Left kidney (tissue), 2 donors: ENCODE data around the gene PER3. TPM values are rescaled to one million over a fixed set of nuclear protein-coding genes. Genes with fewer than 3 reads are reported as not detected.
"Not testable (repeated sequence)": the region's sequence is repeated elsewhere in the genome, so short reads cannot be mapped to it uniquely, and the experiment has no call there.

Experiments
- DNase-seq: peaks from one replicate; pipeline ENCODE4 v3.0.0-alpha.2; 2013
- polyA plus RNA-seq: library from polyadenylated mRNA; unstranded; fragments of 120-200 nt; gene quantifications from one replicate; pipeline ENCODE4 v1.2.1, GENCODE V29; 2013; ENCODE audit not compliant: insufficient read length

The PER3 gene
- polyA plus RNA-seq, 1 donor = 18.9 TPM

DNA sequence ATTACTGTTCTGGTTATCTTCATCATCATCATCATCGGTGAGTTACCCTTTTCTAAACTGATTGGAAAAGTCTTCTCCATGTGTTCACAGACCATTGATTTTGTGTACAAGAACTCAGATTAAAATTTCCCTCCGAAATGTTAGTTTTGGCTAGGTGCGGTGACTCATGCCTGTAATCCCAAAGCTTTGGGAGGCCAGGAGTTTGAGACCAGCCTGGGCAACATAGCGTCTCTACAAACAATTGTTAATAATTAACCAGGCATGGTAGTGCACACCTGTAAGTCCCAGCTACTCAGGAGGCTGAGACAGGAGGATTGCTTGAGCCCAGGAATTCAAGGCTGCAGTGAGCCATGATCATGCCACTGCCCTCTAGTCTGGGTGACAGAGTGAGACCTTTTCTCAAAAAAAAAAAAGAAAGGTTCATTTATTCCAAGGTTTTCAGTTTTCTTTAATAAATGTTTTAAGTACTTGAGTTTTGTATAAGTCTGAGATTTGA lies 5.9 kb upstream of the PER3 start:
- no peak for DNase-seq

DNA sequence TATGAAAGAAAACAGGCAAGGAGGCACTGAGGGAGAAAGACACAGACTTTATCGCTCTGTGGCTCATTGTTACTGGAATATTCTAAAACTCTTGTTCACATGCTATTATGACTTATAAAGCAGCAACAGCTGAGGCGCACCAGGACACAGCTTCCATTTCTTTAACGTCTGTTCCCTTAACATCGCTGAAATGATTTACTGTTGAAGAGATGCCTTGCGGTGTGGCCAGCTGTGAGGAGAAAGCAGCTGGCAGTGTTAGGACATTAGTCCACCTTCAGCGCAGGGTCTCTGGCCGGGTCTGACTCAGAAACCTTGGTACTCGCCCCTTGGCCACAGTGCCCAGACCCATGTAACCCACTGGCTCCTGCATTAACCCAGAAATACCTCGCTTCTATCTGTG lies 3.1 kb upstream of the PER3 start:
- no peak for DNase-seq

GRCh38 chr1:7781501-7781900 lies 2.6 kb upstream of the PER3 start:
- no peak for DNase-seq

DNA sequence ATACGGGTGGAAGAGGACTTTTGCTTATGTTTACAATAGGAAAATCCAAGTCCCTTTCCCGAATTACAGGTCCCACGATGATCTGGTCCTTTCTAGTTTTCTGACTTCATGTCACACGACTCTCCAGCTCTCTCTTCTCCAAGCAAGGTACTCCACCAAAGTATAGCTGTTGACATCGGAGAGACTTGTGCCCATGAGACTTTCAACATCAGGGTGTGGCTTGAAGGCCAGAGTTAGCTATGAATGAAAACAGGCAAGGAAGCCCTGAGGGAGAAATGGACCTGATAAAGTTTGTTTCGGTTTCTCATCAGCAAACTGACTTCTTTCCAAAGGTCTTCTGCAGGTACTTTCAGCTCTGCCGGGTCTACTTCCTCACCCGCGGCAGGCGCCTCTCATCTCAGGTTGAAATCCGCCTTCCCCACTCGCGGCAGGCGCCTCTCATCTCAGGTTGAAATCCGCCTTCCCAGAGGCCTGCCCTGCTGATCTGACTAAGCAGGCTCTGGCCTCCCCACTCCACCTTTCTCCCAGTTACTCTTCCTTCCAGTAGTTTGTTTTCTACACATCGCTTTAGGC lies 2.1 kb upstream of the PER3 start:
- no peak for DNase-seq

- DNase-seq = no peak
Measured at GRCh38 chr1:7783178-7783711, 846 bp upstream of the PER3 start.

GRCh38 chr1:7784492-7785071 lies 491 bp downstream of the PER3 start:
- no peak for DNase-seq

DNA sequence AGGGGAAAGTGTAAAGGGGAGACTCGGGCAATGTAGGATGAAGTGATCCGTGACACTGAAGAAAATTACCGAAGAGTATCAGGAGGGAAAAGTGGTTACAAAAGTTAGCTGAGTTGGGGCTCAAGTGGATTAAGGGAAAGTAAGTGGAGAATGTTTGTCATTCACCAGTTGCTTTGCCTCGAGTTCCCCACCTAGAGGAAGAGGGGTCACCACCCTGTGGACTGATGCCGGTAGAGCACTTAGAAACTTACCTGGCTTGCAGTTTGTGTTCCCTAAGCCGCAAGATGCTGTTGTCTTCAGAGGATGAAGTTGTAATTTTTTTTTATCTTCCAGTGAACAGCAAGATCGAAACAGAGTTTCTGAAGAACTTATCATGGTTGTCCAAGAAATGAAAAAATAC lies 1.0 kb downstream of the PER3 start:
- no peak for DNase-seq

- DNase-seq = no peak
Measured at GRCh38 chr1:7786795-7787194, 2.7 kb downstream of the PER3 start.

DNA sequence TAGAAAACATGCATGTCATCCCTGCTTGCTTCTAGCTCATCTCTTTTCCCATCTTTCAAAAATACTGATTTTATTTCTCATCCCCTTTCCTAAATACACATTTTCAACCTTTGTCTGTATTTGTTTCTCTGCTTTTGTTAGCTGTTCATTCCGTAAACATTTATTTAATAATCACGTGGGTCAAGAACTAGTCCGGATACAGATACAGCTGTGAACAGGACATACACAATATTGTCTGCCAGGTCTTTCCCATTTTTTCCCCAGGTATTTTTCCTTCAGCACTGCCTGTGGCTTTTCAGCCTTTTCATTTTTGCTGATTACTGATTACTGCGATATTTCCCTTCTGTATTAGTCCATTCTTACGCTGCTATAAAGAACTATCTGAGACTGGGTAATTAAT lies 5.7 kb downstream of the PER3 start:
- no peak for DNase-seq

DNA sequence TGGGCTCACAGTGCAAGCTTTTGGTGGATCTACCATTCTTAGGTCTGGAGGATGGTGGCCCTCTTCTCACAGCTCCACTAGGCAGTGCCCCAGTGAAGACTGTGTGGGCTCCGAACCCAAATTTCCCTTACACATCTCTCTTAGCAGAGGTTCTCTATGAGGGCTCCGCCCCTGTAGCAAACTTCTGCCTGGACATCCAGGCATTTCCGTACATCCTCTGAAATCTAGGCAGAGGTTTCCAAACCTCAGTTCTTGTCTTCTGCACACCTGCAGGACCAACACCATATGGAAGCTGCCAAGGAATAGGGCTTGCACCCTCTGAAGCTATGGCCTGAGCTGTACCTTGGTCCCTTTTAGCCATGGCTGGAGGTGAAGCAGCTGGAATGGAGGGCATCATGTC lies 6.9 kb downstream of the PER3 start:
- not testable (repeated sequence) for DNase-seq

- no peak for DNase-seq
Measured at GRCh38 chr1:7795406-7795805, 11.3 kb downstream of the PER3 start.

DNA sequence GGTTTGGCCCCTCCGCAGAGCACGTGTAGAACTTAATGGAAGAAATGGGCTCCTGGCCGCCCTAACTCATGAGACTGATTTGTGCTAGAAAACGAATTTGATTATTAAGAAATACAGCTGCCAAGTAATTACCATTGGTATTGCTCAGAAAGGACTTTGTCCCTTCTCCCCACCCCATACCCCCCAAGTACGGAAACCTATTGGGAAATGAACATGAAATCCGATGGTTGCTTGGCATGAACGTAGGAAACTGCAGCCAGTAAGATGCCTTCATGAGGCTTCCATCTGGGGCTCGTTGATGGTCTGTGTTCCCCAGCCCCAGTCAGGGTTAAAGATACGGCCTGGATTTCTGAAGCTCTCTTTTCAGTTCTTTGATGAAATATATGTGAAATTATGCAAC lies 21.4 kb downstream of the PER3 start:
- DNase-seq = no peak

GRCh38 chr1:7808253-7808844 lies 24.3 kb downstream of the PER3 start:
- DNase-seq = no peak

GRCh38 chr1:7809742-7810141 lies 25.7 kb downstream of the PER3 start:
- DNase-seq = no peak

- DNase-seq = no peak
Measured at GRCh38 chr1:7810395-7810794, 26.3 kb downstream of the PER3 start.

GRCh38 chr1:7811476-7811875 lies 27.4 kb downstream of the PER3 start:
- no peak for DNase-seq

DNA sequence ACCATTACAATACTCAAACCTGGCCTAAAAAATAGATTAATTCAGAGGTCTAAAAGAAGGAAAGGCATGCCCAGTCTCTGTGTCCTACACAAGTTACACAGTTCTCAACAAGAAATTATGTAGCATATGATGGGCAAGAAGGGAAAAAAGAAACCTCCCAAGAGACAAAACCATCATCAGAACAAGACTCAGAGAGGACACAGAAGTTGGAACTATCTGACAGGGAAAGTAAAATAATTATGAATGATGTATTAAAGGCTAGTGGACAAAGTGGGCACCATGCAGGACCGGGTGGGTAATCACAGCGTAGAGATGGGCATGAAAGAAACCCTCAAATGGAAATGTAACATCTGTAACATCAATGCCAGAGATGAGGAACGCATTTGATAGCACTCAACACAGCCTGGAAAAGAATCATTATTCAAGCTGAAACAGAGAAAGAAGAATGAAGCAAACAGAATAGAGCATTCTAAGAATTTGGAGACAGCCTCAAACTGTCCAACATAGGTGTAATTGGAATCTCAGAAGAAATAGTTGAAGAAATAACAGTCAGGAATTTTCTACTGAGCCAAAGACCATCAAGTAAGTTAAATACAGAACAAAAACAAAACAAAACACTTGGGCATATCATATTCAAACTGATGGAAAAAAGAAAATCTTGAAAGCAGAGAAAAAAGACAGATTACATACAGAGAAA lies 29.7 kb downstream of the PER3 start:
- DNase-seq = no peak

GRCh38 chr1:7821282-7821681 lies 37.2 kb downstream of the PER3 start:
- no peak for DNase-seq

DNA sequence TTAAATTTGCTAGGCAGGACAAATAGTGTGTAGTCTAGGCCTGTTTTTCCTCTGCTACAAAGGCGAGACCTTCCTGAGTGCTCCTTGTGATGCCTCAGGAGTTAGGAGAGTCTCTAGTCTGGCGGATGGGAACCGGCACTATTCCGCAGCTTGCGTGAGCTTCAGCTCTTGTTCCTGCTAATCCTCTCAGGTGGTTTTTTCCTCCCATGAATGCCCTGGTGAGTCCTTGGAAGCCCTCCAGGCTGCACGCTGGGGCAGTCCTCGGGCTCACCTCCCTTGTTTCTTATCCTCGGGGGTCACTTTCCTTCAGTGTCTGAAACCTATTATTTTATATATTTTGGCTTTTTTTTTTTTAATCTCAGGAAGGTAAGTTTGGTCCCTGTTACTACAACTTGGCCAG lies 40.6 kb downstream of the PER3 start:
- DNase-seq = no peak

DNA sequence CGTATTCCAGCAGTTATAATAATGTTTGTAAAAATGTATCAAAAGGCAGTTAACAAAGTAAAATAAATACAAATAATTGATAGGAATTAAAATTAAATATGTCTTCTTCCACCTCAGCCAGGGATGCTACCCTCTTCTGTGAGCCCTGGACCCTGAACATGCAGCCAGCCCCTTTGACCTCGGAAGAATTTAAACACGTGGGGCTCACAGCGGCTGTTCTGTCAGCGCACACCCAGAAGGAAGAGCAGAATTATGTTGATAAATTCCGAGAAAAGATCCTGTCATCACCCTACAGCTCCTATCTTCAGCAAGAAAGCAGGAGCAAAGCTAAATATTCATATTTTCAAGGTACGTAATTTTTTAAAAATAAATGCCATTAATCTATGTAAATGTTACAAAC lies 42.3 kb downstream of the PER3 start:
- no peak for DNase-seq

DNA sequence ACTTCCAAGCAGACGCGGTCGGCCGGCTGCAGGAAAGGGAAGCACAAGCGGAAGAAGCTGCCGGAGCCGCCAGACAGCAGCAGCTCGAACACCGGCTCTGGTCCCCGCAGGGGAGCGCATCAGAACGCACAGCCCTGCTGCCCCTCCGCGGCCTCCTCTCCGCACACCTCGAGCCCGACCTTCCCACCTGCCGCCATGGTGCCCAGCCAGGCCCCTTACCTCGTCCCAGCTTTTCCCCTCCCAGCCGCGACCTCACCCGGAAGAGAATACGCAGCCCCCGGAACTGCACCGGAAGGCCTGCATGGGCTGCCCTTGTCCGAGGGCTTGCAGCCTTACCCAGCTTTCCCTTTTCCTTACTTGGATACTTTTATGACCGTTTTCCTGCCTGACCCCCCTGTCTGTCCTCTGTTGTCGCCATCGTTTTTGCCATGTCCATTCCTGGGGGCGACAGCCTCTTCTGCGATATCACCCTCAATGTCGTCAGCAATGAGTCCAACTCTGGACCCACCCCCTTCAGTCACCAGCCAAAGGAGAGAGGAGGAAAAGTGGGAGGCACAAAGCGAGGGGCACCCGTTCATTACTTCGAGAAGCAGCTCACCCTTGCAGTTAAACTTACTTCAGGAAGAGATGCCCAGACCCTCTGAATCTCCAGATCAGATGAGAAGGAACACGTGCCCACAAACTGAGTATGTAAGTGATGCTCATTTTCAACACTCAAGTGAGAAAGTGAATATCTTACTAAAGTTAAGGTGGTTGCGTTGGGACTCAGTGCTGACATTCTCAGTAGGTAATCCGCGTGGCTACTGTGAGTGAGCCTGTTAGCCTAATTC lies 43.2 kb downstream of the PER3 start:
- no peak for DNase-seq

DNA sequence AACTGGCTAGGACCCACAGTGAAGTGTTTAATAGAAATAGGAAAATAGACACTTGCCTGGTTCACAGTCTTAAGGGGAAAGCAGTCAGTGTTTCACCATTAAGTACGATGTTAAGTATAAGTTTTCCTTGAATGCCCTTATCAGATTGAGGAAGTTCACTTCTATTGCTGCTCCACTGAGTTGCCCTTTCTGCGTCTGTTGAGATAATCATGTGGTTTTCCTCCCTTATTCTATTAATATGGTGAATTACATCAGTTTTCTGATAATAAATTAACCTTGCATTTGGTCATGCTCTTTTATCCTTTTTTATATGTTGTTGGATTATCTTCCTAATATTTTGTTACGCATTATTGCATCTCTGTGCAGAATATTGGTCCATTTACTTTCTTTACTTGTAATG lies 47.4 kb downstream of the PER3 start:
- DNase-seq = no peak
